ENCODE results near the gene LBR.

DNA sequence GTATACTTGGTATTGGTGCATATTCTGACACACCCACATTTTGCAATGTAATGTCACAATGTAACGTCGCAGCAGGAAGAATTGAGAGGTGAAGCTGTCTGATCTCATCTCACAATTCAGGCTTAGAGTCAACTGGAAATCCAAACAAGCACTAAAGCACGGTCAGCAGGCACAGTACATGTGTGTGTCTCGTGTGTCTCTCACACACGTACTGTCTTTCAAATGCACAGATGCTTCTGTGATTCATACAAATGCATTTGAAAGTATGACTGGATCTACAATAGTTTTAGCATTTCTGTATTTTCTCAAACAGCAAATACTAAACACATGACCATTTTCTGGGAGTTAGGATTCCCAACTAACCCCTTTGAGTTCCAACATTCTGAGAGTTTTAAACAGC, 26.9 kb downstream of the LBR start:
- no peak for TF ChIP-seq EZH2 (IDR thresholded peaks at IDR 0.05)
- TF ChIP-seq POLR2AphosphoS5 (IDR thresholded peaks at IDR 0.05; ENCODE audit: borderline replicate concordance, low read depth, low read length), result no peak
- no peak for TF ChIP-seq FOXP2 (optimal IDR thresholded peaks at IDR 0.05; ENCODE audit: control extremely low read depth, extremely low read length, insufficient read depth)
